GM12865 (cell line): ENCODE data around the gene C16orf86.
A peak's percentile ranks its signal among the peaks of the same experiment; 100 is the strongest.

ENCODE experiments used
- DNase-seq: peaks from one replicate; pipeline ENCODE4 v3.0.0; 2010; ENCODE audit warnings: low read depth
- H3K4me3 ChIP-seq: 2 replicates; pipeline ENCODE4 v1.5.1; 2011; ENCODE audit warnings: mild to moderate bottlenecking, low read depth, low read length, control low read depth
- TF ChIP-seq, protein P1 (sequence below): IDR thresholded peaks from 2 replicates; pipeline ENCODE4 v1.5.1; 2011; ENCODE audit warnings: low read length, control low read depth, low read depth, inconsistent platforms; ENCODE audit not compliant: insufficient read depth; ENCODE audit errors: missing control alignments

C16orf86 gene

DNA sequence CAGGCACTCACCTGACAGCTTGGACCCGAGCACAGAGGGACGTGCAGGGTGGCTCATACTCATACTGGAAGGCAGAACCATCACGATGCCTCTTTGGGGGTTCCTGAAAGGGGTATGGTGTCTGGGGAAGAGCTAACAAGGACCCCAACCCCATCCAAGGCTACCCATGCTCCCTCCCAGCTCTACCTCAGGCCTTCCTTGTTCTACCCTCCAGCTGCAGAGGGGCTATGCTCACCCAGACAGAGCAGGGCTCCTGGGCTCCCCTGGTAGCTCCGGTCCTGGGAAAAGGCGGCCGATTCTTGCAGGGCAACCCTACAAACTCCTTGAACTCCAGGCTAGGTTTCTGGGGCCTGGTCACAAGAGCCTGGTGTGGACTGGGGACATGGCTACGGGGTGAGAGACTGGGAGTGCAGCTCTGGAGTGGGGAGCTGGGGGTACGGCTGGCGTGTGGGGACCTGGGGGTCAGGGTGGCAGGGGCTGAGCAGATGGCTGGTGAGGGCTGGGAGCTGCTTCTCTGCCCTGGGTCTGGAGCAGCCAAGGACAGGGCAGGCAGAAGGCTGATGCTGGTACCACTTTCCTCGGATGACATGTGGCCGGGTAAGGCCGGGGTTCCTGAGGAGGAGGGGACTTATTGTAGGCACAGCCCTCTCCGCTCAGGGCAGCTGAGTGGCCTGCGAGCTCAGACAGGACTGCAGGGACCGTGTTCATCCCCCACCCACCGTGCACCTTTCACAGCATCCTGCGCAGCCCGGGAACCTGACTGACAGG lies 8.7 kb upstream of the C16orf86 start:
- H3K4me3 ChIP-seq = no peak overlapping the region
- TF ChIP-seq, protein P1, sequence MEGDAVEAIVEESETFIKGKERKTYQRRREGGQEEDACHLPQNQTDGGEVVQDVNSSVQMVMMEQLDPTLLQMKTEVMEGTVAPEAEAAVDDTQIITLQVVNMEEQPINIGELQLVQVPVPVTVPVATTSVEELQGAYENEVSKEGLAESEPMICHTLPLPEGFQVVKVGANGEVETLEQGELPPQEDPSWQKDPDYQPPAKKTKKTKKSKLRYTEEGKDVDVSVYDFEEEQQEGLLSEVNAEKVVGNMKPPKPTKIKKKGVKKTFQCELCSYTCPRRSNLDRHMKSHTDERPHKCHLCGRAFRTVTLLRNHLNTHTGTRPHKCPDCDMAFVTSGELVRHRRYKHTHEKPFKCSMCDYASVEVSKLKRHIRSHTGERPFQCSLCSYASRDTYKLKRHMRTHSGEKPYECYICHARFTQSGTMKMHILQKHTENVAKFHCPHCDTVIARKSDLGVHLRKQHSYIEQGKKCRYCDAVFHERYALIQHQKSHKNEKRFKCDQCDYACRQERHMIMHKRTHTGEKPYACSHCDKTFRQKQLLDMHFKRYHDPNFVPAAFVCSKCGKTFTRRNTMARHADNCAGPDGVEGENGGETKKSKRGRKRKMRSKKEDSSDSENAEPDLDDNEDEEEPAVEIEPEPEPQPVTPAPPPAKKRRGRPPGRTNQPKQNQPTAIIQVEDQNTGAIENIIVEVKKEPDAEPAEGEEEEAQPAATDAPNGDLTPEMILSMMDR = no peak
- DNase-seq = no peak

DNA sequence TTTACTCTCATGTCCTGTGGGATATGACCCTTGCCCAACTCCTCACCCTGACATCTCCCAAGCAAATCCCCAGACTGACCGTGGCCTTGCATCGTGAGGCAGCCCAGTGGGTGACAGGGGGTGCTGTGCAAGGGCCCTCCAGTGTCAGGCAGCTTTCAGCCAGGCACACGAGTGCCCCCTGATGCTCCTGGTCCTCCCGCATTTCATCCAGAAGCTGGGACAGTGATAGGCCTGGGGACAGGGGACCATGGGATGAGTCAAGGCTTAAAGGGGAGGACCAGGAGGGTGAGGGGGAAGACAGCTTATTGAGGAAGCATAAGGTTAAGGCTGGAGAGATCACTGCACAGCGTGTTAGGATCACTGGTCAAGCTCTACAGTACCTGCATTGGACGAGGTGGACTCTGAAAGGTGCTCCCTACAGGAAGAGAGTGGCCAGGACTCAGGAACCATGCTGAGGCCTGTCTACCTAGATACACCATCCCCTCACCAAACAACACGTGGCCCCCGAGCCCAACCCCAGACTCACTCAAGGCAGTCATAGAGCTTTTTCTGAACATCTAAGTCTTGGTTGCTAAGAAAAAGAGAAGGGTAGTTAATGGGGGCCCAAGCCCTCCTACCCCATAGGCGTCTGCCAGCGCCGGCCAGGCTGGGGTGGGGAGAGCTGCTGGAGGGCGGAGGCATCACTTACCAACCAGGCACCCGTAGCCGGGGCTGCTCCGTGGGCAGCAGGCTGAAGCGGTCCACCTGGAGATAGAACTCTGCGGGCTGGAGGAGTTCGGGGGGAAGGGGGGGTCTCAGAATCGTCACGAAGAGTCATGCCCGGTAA lies 7.6 kb upstream of the C16orf86 start:
- peak overlapping the region; percentile 62 for H3K4me3 ChIP-seq
- no peak for DNase-seq
- TF ChIP-seq, protein P1 = no peak

DNA sequence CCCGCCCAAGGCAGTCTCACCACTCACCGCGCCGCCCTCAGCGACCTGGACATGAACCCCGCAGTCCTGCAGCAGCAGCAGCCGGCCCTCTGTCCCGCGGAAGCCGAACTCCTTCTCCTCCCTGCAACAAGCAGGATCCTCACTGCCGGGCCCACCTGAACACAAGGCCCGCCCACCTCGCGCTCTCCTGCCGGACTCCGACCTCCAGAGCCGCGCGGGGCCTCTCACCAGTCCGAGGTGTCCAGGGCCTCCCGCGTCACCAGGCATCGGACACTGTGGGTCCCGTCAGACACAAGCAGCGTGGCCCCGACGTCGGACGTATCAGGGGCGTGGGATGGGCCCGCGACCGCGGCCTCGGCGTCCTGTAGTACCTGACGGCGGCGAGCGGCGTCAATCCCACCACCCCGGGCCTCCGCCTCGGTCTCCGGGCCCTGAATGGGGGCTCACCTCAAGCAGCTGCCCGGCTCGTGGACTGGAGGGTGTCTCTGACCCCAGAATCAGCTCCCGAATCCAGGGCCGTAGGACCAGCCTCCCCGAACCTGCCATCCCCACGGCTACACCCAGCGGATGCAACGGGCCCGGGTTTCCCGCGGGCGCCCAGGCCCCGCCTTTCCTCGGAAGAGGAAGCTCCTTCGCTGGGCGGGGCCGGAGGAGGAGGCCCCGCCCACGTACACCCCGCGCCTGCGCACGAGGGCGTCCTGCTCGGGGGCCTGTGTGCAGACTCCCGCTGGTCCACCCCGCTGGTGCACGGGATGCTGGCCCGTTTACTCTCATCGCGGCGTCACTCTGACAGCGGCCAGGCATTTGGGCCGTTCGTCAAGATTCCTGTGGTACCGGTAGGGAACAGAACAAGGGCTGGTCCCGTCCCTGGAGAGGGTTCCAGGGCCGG lies 6.7 kb upstream of the C16orf86 start, which contains the start of gene ACD:
TSS of gene ACD (minus strand) at position 586 of the 889 bp plus-strand sequence. CDS start at position 546, 40 bp downstream.
- TF ChIP-seq, protein P1 = no peak
- DNase-seq = peak; percentile 94
- H3K4me3 ChIP-seq = peak within 1 kb of the TSS; percentile 62

DNA sequence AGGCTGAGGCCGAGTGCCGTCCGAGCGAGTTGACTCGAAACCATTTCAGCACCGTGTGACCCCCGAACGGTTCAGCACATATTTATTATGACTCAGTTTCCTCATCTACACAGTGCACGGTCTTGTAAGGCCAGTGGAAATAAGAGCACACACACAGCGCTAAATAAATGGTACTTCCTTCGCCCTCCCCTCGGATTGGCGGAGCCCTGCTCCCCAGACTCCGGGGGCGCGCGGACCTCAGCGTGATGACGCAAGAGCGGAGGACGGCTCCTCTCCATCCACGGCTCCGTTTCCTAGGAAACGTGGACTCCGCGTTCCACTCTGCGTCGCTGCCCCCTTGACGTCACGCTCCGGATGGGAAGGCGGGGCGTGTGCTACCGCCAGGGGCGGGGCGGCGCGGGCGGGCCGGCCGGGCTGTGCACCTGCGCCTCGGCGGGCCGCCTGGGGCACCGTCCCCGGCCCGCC lies 6.0 kb upstream of the C16orf86 start, which contains the start of gene PARD6A:
TSS of gene PARD6A (plus strand) at position 397 of the 465 bp plus-strand sequence. CDS start 79 bp downstream, outside the sequence.
- peak; percentile 99 for DNase-seq
- TF ChIP-seq, protein P1 = no peak
- H3K4me3 ChIP-seq = peak within 1 kb of the TSS; percentile 62

DNA sequence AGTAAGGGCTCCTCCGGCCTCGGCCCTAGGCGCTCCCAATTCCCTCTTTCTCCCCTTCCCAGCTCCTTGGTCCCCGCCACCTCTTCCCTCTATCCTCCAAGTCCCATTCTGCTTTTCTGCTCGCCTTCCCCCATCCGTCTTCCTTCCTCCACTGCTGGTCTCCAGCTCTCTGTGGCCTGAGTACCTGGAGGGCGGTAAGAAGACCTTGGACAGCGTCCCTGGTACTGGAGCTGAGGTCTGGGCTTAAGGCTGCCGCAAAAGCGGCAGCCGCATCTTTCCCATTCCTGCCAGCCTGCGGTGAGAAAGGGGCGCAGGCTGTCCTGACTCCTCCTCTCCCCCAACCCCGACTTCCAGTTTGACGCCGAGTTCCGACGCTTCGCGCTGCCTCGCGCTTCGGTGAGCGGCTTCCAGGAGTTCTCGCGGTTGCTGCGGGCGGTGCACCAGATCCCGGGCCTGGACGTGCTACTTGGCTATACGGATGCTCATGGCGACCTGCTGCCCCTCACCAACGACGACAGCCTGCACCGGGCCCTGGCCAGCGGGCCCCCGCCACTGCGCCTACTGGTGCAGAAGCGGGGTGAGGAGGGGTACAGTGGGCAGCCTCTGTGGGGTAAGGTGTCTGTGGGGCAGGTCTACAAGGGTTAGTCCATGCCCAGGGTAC lies 5.4 kb upstream of the C16orf86 start:
- no peak for DNase-seq
- TF ChIP-seq, protein P1 = no peak
- peak overlapping the region; percentile 51 for H3K4me3 ChIP-seq
